ENCODE measurements around the gene LARP4. TPM values are rescaled to one million over a fixed set of nuclear protein-coding genes. Genes with fewer than 3 reads are reported as not detected.

The LARP4 gene
- total RNA-seq, 4 donors from 2014 or later: 42.5 to 77.3 (median 50.0) TPM

DNA sequence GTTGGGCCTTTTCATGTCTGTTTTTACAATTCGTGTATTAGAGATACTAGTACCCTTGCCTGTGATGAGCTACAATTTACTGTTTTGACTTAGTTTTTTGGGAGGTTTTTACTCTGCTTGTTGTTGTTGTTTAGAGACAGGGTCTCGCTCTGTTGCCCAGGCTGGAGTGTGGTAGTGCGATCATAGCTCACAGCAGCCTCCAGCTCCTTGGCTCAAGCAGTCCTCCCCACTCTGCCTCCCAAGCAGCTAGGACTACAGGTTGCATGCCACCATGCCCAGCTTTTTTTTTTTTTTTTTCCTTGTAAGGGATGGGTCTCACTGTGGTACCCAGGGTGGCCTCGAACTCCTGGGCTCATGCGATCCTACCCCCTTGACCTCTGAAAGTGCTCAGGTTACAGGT is 52.1 kb downstream of the LARP4 start:
- DNase-seq: no peak

DNA sequence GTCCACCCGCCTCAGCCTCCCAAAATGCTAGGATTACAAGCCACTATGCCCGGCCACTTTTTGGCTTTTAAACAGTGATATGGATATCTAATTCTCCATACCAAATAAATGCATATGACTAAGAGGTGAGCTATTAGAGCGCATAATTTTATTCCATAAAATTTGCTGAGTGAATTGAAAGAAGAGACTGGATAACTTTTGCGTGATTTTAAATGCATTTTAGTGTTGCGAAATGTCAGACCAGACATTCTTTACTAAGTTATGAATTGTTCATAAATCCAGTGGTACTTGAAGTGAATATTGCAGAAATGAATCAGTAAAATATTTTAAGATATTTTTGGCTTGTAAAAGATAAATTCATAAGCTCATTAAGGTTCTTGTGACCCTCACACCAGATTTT is 53.2 kb downstream of the LARP4 start:
- intact Hi-C loops (cut with DNase I): no loop called here
- DNase-seq: no peak
- no peaks in the 10 kb centered on the region for H3K27me3 ChIP-seq
- no peak overlapping the region for H3K27ac ChIP-seq
- no peaks in the 10 kb centered on the region for H3K4me1 ChIP-seq
- 98% methylated on average over 5 of the region's 5 CpGs for WGBS, 2 donors
- peaks cover 2 to 16% of the 10 kb centered on the region in 2 donors for H3K36me3 ChIP-seq
- no peak for TF ChIP-seq POLR2A (IDR thresholded peaks at IDR 0.05)
- TF ChIP-seq, protein P1, sequence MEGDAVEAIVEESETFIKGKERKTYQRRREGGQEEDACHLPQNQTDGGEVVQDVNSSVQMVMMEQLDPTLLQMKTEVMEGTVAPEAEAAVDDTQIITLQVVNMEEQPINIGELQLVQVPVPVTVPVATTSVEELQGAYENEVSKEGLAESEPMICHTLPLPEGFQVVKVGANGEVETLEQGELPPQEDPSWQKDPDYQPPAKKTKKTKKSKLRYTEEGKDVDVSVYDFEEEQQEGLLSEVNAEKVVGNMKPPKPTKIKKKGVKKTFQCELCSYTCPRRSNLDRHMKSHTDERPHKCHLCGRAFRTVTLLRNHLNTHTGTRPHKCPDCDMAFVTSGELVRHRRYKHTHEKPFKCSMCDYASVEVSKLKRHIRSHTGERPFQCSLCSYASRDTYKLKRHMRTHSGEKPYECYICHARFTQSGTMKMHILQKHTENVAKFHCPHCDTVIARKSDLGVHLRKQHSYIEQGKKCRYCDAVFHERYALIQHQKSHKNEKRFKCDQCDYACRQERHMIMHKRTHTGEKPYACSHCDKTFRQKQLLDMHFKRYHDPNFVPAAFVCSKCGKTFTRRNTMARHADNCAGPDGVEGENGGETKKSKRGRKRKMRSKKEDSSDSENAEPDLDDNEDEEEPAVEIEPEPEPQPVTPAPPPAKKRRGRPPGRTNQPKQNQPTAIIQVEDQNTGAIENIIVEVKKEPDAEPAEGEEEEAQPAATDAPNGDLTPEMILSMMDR (IDR thresholded peaks at IDR 0.05): no peak
- H3K9me3 ChIP-seq: no peaks in the 10 kb centered on the region
- H3K4me3 ChIP-seq (replicated peaks in 1 of 3): no peak overlapping the region

More for the DNA sequence above, 52.1 kb downstream of the LARP4 start:
- Histone ChIP-seq H3K27me3 (no peaks in the 10 kb centered on the region), H3K36me3 (peaks cover 2 to 16% of the 10 kb centered on the region in 2 donors), H3K9me3 (no peaks in the 10 kb centered on the region), H3K4me3 (replicated peaks in 1 of 3) (no peak overlapping the region), H3K27ac (no peak overlapping the region), H3K4me1 (no peaks in the 10 kb centered on the region)
- intact Hi-C loops (cut with DNase I): no loop called here
- WGBS, 2 donors: 98 to 99% methylated on average over 5 of the region's 5 CpGs
- TF ChIP-seq, protein P1 (IDR thresholded peaks at IDR 0.05): no peak
- TF ChIP-seq POLR2A (IDR thresholded peaks at IDR 0.05): no peak

DNA sequence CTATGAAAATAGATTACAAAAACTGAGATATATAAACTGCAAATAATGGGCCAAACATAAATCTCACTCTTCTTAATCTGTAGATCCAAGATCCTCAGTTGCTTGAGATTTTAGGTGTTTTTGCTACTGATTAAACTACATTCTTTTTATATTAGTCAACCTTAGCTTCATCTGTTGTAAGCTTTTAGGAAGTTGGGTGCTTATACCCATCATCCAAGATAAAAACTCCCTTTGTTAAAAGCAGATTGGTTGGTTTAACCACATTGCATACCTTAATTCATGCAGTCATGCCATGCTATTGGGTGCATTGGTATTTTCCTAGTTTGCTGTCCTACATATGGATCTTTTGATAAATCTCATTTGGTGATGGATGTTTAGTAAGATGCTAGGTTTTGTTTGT is 57.9 kb downstream of the LARP4 start:
- no peaks in the 10 kb centered on the region for H3K9me3 ChIP-seq
- TF ChIP-seq, protein P1 (IDR thresholded peaks at IDR 0.05): no peak
- TF ChIP-seq POLR2A (IDR thresholded peaks at IDR 0.05): no peak
- H3K36me3 ChIP-seq: peaks cover 13 to 21% of the 10 kb centered on the region in 2 donors
- no peaks in the 10 kb centered on the region for H3K27me3 ChIP-seq
- no peak for DNase-seq
- H3K4me3 ChIP-seq (replicated peaks in 1 of 3): no peak overlapping the region
- H3K4me1 ChIP-seq: no peaks in the 10 kb centered on the region
- H3K27ac ChIP-seq: no peak overlapping the region
- intact Hi-C loops (cut with DNase I): no loop called here

DNA sequence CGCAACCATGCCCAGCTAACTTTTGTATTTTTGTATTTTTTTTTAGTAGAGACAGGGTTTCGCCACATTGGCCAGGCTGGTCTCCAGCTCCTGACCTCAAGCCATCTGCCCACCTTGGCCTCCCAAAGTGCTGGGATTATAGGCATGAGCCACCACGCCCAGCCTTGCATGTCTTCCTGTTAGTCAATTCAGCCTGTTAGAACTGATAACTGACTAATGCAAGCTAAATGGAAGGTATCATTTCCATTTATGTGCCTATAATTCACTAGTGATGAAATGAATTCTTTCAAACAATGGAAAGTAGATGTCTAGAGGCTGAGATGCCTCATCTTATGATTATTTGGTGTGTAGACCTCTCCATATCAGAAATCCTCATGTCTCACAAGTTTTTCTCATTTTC is 66.8 kb downstream of the LARP4 start:
- no peak for DNase-seq
- TF ChIP-seq POLR2A (IDR thresholded peaks at IDR 0.05): no peak
- TF ChIP-seq, protein P1 (IDR thresholded peaks at IDR 0.05): no peak
- H3K36me3 ChIP-seq: peaks cover 37 to 57% of the 10 kb centered on the region in 2 donors
- no peaks in the 10 kb centered on the region for H3K4me1 ChIP-seq
- WGBS, 2 donors: 94 to 95% methylated on average over 3 of the region's 3 CpGs
- no peaks in the 10 kb centered on the region for H3K9me3 ChIP-seq
- H3K27ac ChIP-seq: no peak overlapping the region
- H3K27me3 ChIP-seq: no peaks in the 10 kb centered on the region
- intact Hi-C loops (cut with DNase I): no loop called here
- no peak overlapping the region for H3K4me3 ChIP-seq (replicated peaks in 1 of 3)

DNA sequence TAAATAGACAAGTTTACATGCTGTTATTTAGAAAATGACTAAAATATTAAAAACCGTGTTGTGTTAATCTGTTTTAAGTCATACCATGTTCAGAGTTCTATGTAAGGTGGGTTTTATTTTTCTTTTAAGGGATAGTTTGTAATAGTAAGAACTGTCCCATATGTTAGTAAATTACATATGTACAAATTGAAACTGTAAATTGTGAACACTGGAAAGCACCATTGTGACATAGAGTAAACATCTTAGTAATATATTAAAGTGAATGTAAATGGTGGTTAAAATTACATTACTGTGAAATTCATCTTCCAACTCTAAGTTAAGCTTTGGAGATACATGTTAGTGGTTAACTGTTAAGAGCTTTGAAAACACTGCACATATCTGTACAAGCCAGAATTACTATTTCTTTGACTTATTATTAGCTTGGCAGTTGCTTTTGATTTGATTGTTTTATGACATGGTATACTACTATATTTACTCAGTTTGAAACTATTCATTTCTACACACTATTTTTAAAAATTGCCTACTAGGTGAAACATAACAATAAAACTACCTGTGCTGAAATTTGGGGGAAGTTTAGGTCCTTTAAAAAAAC is 76.7 kb downstream of the LARP4 start:
- H3K27me3 ChIP-seq: no peaks in the 10 kb centered on the region
- TF ChIP-seq, protein P1 (IDR thresholded peaks at IDR 0.05): no peak
- no peak for TF ChIP-seq POLR2A (IDR thresholded peaks at IDR 0.05)
- H3K9me3 ChIP-seq: no peaks in the 10 kb centered on the region
- 90 to 96% methylated on average over 1 of the region's 1 CpG for WGBS, 2 donors
- intact Hi-C loops (cut with DNase I): no loop called here
- H3K27ac ChIP-seq: no peak overlapping the region
- no peak overlapping the region for H3K4me3 ChIP-seq (replicated peaks in 1 of 3)
- no peaks in the 10 kb centered on the region for H3K4me1 ChIP-seq
- DNase-seq: no peak
- H3K36me3 ChIP-seq: peaks cover 35 to 39% of the 10 kb centered on the region in 2 donors
